HepG2 (cell line): ENCODE data around the gene CDH12. TPM values are rescaled to one million over a fixed set of nuclear protein-coding genes. Genes with fewer than 3 reads are reported as not detected.

Source experiments
- ATAC-seq: fragments of 200-7000 bp; cut with Tn5 transposase; 3 replicates; pipeline ENCODE4 v1.9.1; 2020; ENCODE audit warnings: mild to moderate bottlenecking, moderate library complexity
- BruUV-seq: library from RNA; stranded (reverse); fragments of 400-500 nt; replicated peaks from 2 replicates; lab custom pipeline; 2021; lab: Mats Ljungman, UMichigan
- CTCF ChIA-PET: fragments of 300-600 bp; formaldehyde crosslinking; extraction: SDS; loops from one replicate; lab custom pipeline; 2021; ENCODE audit warnings: low total read pairs, inconsistent platforms, low intra/inter-chr PET ratio; lab: Yijun Ruan, JAX
- POLR2A ChIA-PET: fragments of 350-600 bp; sonication (Branson Sonifier 250); formaldehyde crosslinking; loops from one replicate; lab custom pipeline; 2020; ENCODE audit warnings: antibody characterized with exemption, inconsistent platforms; lab: Yijun Ruan, JAX
- DNase-seq: peaks from one replicate; pipeline ENCODE4 v3.0.0-alpha.2; 2015; ENCODE audit warnings: low spot score
- FAIRE-seq: peaks from 3 replicates; lab custom pipeline; 2011; peaks lifted over from hg19 to GRCh38; lab: Jason Lieb, UNC
- H2AFZ ChIP-seq: one replicate; pipeline ENCODE4 v1.6.1; 2011; ENCODE audit warnings: low read length, inconsistent platforms
- H3K27ac ChIP-seq: fragments of 300-600 bp; 3 replicates; pipeline ENCODE4 v1.8.0; 2011; ENCODE audit warnings: mixed run types, mild to moderate bottlenecking, mixed read lengths, low read length, inconsistent platforms; ENCODE audit not compliant: insufficient read depth; ENCODE audit errors: extremely low read length
- H3K27me3 ChIP-seq, 2 experiments: fragments of 200-600 bp in 1 of 2; 2 replicates in 1 of 2; 3 replicates in 1 of 2; pipeline versions ENCODE4 v1.6.0 to v1.8.0; 2011; ENCODE audit warnings: low read length in 2 of 2, mild to moderate bottlenecking in 2 of 2, moderate library complexity in 2 of 2, inconsistent platforms in 1 of 2; ENCODE audit not compliant: insufficient read depth in 2 of 2, control insufficient read depth in 1 of 2
- H3K36me3 ChIP-seq, 2 experiments: fragments of 200-600 bp in 1 of 2; replicated peaks in 1 of 2; 2 replicates in 1 of 2; 3 replicates in 1 of 2; pipeline versions ENCODE4 v1.5.1 to v1.8.0; 2011; ENCODE audit warnings: low read length in 2 of 2, inconsistent platforms in 1 of 2; ENCODE audit not compliant: insufficient read depth in 2 of 2, control insufficient read depth in 1 of 2
- H3K4me1 ChIP-seq: 2 replicates; pipeline ENCODE4 v1.5.1; 2012; ENCODE audit warnings: low read length, inconsistent platforms; ENCODE audit not compliant: insufficient read depth
- H3K4me2 ChIP-seq: 2 replicates; pipeline ENCODE4 v1.6.0; 2011; ENCODE audit warnings: low read depth, low read length, inconsistent platforms
- H3K4me3 ChIP-seq, 3 experiments: fragments of 200-600 bp in 1 of 3; sonication (generic), shearing (Covaris generic) in 1 of 3; replicated peaks in 1 of 3; 2 replicates each; pipeline ENCODE4 v1.5.1; 2011 to 2016; ENCODE audit warnings: low read length in 3 of 3, inconsistent platforms in 2 of 3, low read depth in 2 of 3, mild to moderate bottlenecking in 2 of 3, control low read depth in 1 of 3, mixed read lengths in 1 of 3; ENCODE audit not compliant: insufficient read depth in 1 of 3
- H3K79me2 ChIP-seq: one replicate; pipeline ENCODE4 v1.6.1; 2011; ENCODE audit warnings: low read length, inconsistent platforms; ENCODE audit not compliant: insufficient read depth
- H3K9ac ChIP-seq: 2 replicates; pipeline ENCODE4 v1.6.0; 2011; ENCODE audit warnings: mild to moderate bottlenecking, low read depth, low read length, inconsistent platforms; ENCODE audit not compliant: insufficient read depth
- H3K9me3 ChIP-seq: 2 replicates; pipeline ENCODE4 v1.5.1; 2012; ENCODE audit warnings: mild to moderate bottlenecking, low read length
- H4K20me1 ChIP-seq: 2 replicates; pipeline ENCODE4 v1.6.0; 2011; ENCODE audit warnings: inconsistent platforms, mild to moderate bottlenecking, low read length, moderate library complexity; ENCODE audit not compliant: insufficient read depth
- CREBL2 ChIP-seq: sonication (generic); formaldehyde crosslinking; IDR thresholded peaks from 2 replicates; pipeline ENCODE4 v1.8.1; 2023; ENCODE audit warnings: missing genetic modification reagents, mild to moderate bottlenecking, borderline replicate concordance
- ETS1 ChIP-seq: sonication (generic); formaldehyde crosslinking; IDR thresholded peaks from 2 replicates; pipeline ENCODE4 v1.4.0; 2020; ENCODE audit warnings: missing genetic modification reagents
- HMGXB4 ChIP-seq, 2 experiments: sonication (generic) in 1 of 2; formaldehyde crosslinking in 1 of 2; IDR thresholded peaks; 2 replicates each; pipeline versions ENCODE4 v1.4.0 to v1.6.1; 2018 to 2020; ENCODE audit warnings: missing genetic modification reagents in 2 of 2, borderline replicate concordance in 1 of 2, low read depth in 1 of 2, mild to moderate bottlenecking in 1 of 2, missing biosample characterization in 1 of 2
- MAFF ChIP-seq: IDR thresholded peaks from 2 replicates; pipeline ENCODE4 v1.6.1; 2011; ENCODE audit warnings: low read depth, low read length, improper control_type of control experiment
- MAFK ChIP-seq, 2 experiments: IDR thresholded peaks in 1 of 2; conservative IDR thresholded peaks in 1 of 2; 2 replicates each; pipeline ENCODE4 v1.6.1; 2011; ENCODE audit warnings: improper control_type of control experiment in 2 of 2, low read length in 2 of 2
- MLXIP ChIP-seq: sonication (generic); formaldehyde crosslinking; IDR thresholded peaks from 2 replicates; pipeline ENCODE4 v1.9.0; 2021; ENCODE audit warnings: missing genetic modification reagents, borderline replicate concordance
- WGBS: methylation state at CpG from one replicate; pipeline ENCODE4 v1.1.6; 2017; ENCODE audit warnings: low lambda C conversion rate; 5-methylcytosine and 5-hydroxymethylcytosine counted together
- in situ Hi-C: cut with HindIII; loops from 2 replicates; pipeline ENCODE4 v1.10.0; 2017; ENCODE audit warnings: low pct_unique_long_range_greater_than_20kb; ENCODE audit not compliant: extremely low pct_ligation_motif_present
- intact Hi-C: fragments of 100-400 bp; cut with micrococcal nuclease; formaldehyde crosslinking; loops from one replicate; pipeline ENCODE4 v1.10.0; 2022; ENCODE audit not compliant: unreplicated experiment
- polyA plus RNA-seq, 8 experiments: library from polyadenylated mRNA; depleted of rRNA in 3 of 8; stranded (reverse) in 7 of 8; unstranded in 1 of 8; fragments of >200 nt; fragmentation: Illumina TruSeq in 4 of 8; extraction: Trizol in 4 of 8; gene quantifications; 2 replicates each; pipeline versions ENCODE4 v1.2.1 to v1.2.3, GENCODE V29; 2011 to 2016; ENCODE audit warnings: low read depth in 4 of 8, missing spikeins in 1 of 8, mixed read lengths in 1 of 8; ENCODE audit not compliant: insufficient read depth in 1 of 8
- total RNA-seq, 5 experiments: library from RNA; depleted of rRNA; stranded (reverse); fragments of >200 nt; fragmentation: Illumina TruSeq; extraction: Trizol; gene quantifications; 2 replicates each; pipeline ENCODE4 v1.2.3, GENCODE V29; 2016; ENCODE audit warnings: low read depth in 1 of 5

The CDH12 gene
- total and polyA plus RNA-seq, 2 of the 13 experiments (the other 11 are each of a cell fraction or from before 2014, with no cell fraction given), result not detected

GRCh38 chr5:22722056-22722455 is 131.1 kb downstream of the CDH12 start (continued):
- TF ChIP-seq MLXIP, result no peak
- TF ChIP-seq HMGXB4 (CRISPR knock-in tag; IDR thresholded peaks at IDR 0.05; ENCODE audit: borderline replicate concordance in 1 of 2, low read depth in 1 of 2), result no peak

- DNase-seq (no peak), ATAC-seq (no peak), FAIRE-seq (no peak)
- in situ Hi-C loops (no loop called here), intact Hi-C loops (no loop called here)
- Histone ChIP-seq H3K36me3 (no peaks in the 10 kb centered on the region), H3K4me1 (no peaks in the 10 kb centered on the region), H3K27me3 (no peaks in the 10 kb centered on the region), H3K4me2 (no peak overlapping the region), H4K20me1 (no peaks in the 10 kb centered on the region), H2AFZ (no peak overlapping the region), H3K4me3 (no peak overlapping the region), H3K9ac (no peak overlapping the region), H3K27ac (no peak overlapping the region), H3K9me3 (peaks cover 36% of the 10 kb centered on the region), H3K79me2 (no peaks in the 10 kb centered on the region)
- BruUV-seq, result no TSS peak
- TF ChIP-seq CREBL2 (CRISPR knock-in tag) (no peak), MAFK (conservative IDR thresholded peaks at IDR 0.05 in 1 of 2, IDR thresholded peaks at IDR 0.05 in 1 of 2; ENCODE audit: low read length in 2 of 2) (peak; percentile 64 to 81), MAFF (peak; percentile 64), ETS1 (CRISPR knock-in tag) (no peak)
- ChIA-PET CTCF (no interaction called here), POLR2A (no interaction called here)
- 3% methylated on average over 3 of the region's 3 CpGs for WGBS
Measured at GRCh38 chr5:22719842-22720241, 133.3 kb downstream of the CDH12 start.
